K562 (cell line): Measurements from ENCODE around the gene NDOR1. TPM values are rescaled to one million over a fixed set of nuclear protein-coding genes. Genes with fewer than 3 reads are reported as not detected.
A peak's percentile ranks its signal among the peaks of the same experiment; 100 is the strongest.

ENCODE experiments used
- ATAC-seq: fragments of 200-7000 bp; cut with Tn5 transposase; 3 replicates; pipeline ENCODE4 v1.9.1; 2020; ENCODE audit warnings: moderate library complexity
- BruUV-seq: library from RNA; stranded (reverse); fragments of 400-500 nt; replicated peaks from 2 replicates; lab custom pipeline; 2021; lab: Mats Ljungman, UMichigan
- CTCF ChIA-PET: fragments of 300-600 bp; formaldehyde crosslinking; extraction: SDS; loops from one replicate; lab custom pipeline; 2021; ENCODE audit warnings: low intra/inter-chr PET ratio; lab: Yijun Ruan, JAX
- POLR2A ChIA-PET: fragments of 300-600, 350-650 bp; sonication (Branson Sonifier 250); formaldehyde crosslinking; extraction: SDS; loops from one replicate; lab custom pipeline; 2021; ENCODE audit warnings: antibody characterized with exemption, inconsistent platforms; lab: Yijun Ruan, JAX
- DNase-seq, 4 experiments: peaks; one replicate each; pipeline versions ENCODE4 v3.0.0 to v3.0.0-alpha.2; 2011 to 2018; ENCODE audit warnings: low spot score in 3 of 4, mixed read lengths in 3 of 4; ENCODE audit errors: extremely low read depth in 1 of 4
- FAIRE-seq: peaks from 2 replicates; lab custom pipeline; 2011; peaks lifted over from hg19 to GRCh38; lab: Jason Lieb, UNC
- H2AFZ ChIP-seq: 2 replicates; pipeline ENCODE4 v1.6.0; 2011; ENCODE audit warnings: low read depth, low read length, control low read depth, inconsistent platforms
- H3K27ac ChIP-seq: fragments of 200-600 bp; 3 replicates; pipeline ENCODE4 v1.8.0; 2011; ENCODE audit warnings: low read depth, mild to moderate bottlenecking, control low read depth, inconsistent platforms, low read length, moderate library complexity, mixed read lengths; ENCODE audit errors: extremely low read depth
- H3K27me3 ChIP-seq, 2 experiments: fragments of 300-600 bp in 1 of 2; 2 replicates in 1 of 2; 3 replicates in 1 of 2; pipeline versions ENCODE4 v1.6.0 to v1.8.0; 2011; ENCODE audit warnings: inconsistent platforms in 2 of 2, low read length in 2 of 2, mild to moderate bottlenecking in 1 of 2, mixed read lengths in 1 of 2, moderate library complexity in 1 of 2; ENCODE audit not compliant: control insufficient read depth in 2 of 2, insufficient read depth in 2 of 2
- H3K36me3 ChIP-seq: fragments of 300-600 bp; 3 replicates; pipeline ENCODE4 v1.8.0; 2011; ENCODE audit warnings: mild to moderate bottlenecking, low read length, inconsistent platforms; ENCODE audit not compliant: control insufficient read depth, insufficient read depth
- H3K4me1 ChIP-seq, 2 experiments: fragments of 200-600 bp in 1 of 2; replicated peaks in 1 of 2; 2 replicates in 1 of 2; 3 replicates in 1 of 2; pipeline versions ENCODE4 v1.5.1 to v1.8.0; 2011; ENCODE audit warnings: inconsistent platforms in 2 of 2, low read length in 2 of 2, mild to moderate bottlenecking in 1 of 2, mixed read lengths in 1 of 2, moderate library complexity in 1 of 2; ENCODE audit not compliant: control insufficient read depth in 2 of 2, insufficient read depth in 2 of 2
- H3K4me2 ChIP-seq: 2 replicates; pipeline ENCODE4 v1.6.1; 2011; ENCODE audit warnings: low read length, control low read depth, inconsistent platforms, mixed read lengths; ENCODE audit not compliant: insufficient read depth
- H3K4me3 ChIP-seq: fragments of 200-600 bp; sonication (generic), shearing (Covaris generic); 2 replicates; pipeline ENCODE4 v1.5.1; 2016; ENCODE audit warnings: control low read depth, inconsistent platforms
- H3K79me2 ChIP-seq: fragments of 200-600 bp; 3 replicates; pipeline ENCODE4 v1.8.0; 2011; ENCODE audit warnings: low read length, inconsistent platforms; ENCODE audit not compliant: control insufficient read depth, insufficient read depth
- H3K9ac ChIP-seq, 2 experiments: 2 replicates each; pipeline versions ENCODE4 v1.6.0 to v1.6.1; 2011; ENCODE audit warnings: low read depth in 2 of 2, low read length in 2 of 2, control low read depth in 1 of 2, inconsistent platforms in 1 of 2, mild to moderate bottlenecking in 1 of 2, mixed read lengths in 1 of 2; ENCODE audit not compliant: insufficient read depth in 1 of 2
- H3K9me1 ChIP-seq: one replicate; pipeline ENCODE4 v1.6.0; 2011; ENCODE audit warnings: inconsistent platforms, mild to moderate bottlenecking, low read length, moderate library complexity; ENCODE audit not compliant: control insufficient read depth, insufficient read depth
- H3K9me3 ChIP-seq: replicated peaks from 2 replicates; pipeline ENCODE4 v1.5.1; 2011; ENCODE audit warnings: low read depth, low read length, inconsistent platforms; ENCODE audit not compliant: control insufficient read depth, insufficient read depth
- H4K20me1 ChIP-seq: replicated peaks from 2 replicates; pipeline ENCODE4 v1.6.1; 2011; ENCODE audit warnings: low read length, inconsistent platforms, mixed read lengths; ENCODE audit not compliant: control insufficient read depth, insufficient read depth
- CTBP1 ChIP-seq: fragments of 450-650 bp; IDR thresholded peaks from 2 replicates; pipeline ENCODE4 v1.6.1; 2016; ENCODE audit warnings: borderline replicate concordance
- POLR2G ChIP-seq: fragments of 200-400 bp; formaldehyde crosslinking; IDR thresholded peaks from 2 replicates; pipeline ENCODE4 v1.6.1; 2017; ENCODE audit warnings: low read depth, mild to moderate bottlenecking, antibody characterized with exemption, low read length, moderate library complexity
- RBFOX2 ChIP-seq: fragments of 200-400 bp; formaldehyde crosslinking; IDR thresholded peaks from 2 replicates; pipeline ENCODE4 v1.6.1; 2017; ENCODE audit warnings: low read depth, mild to moderate bottlenecking, low read length, moderate library complexity
- SAP30 ChIP-seq: fragments of 200-600 bp; sonication (generic); IDR thresholded peaks from 2 replicates; pipeline ENCODE4 v1.6.1; 2012; ENCODE audit warnings: borderline replicate concordance, low read depth, mild to moderate bottlenecking, moderate library complexity, low read length, control low read depth, inconsistent platforms; ENCODE audit not compliant: insufficient read depth, poor library complexity, severe bottlenecking
- SIN3B ChIP-seq: fragments of 450-650 bp; IDR thresholded peaks from 2 replicates; pipeline ENCODE4 v1.6.1; 2017; ENCODE audit warnings: low read depth, mild to moderate bottlenecking, moderate library complexity
- SP1 ChIP-seq: sonication (generic); formaldehyde crosslinking; IDR thresholded peaks from 2 replicates; pipeline ENCODE4 v1.8.1; 2022; ENCODE audit warnings: mild to moderate bottlenecking, missing genetic modification reagents
- ZBTB1 ChIP-seq: sonication (generic); formaldehyde crosslinking; IDR thresholded peaks from 2 replicates; pipeline ENCODE4 v1.8.1; 2023; ENCODE audit warnings: missing genetic modification reagents, low read depth, mild to moderate bottlenecking, borderline replicate concordance
- WGBS: fragments of 100-300 bp; shearing (Covaris generic); methylation state at CpG from one replicate; pipeline ENCODE4 v1.1.6; 2016; ENCODE audit warnings: low coverage, mixed read lengths; ENCODE audit not compliant: insufficient coverage; ENCODE audit errors: missing lambda C conversion rate; 5-methylcytosine and 5-hydroxymethylcytosine counted together
- in situ Hi-C: fragments of 300-500 bp; cut with MboI; formaldehyde crosslinking; loops from 4 replicates; pipeline ENCODE4 v1.15.0; 2018; ENCODE audit warnings: inconsistent platforms, mixed read lengths
- intact Hi-C: fragments of 100-400 bp; cut with micrococcal nuclease; formaldehyde crosslinking; loops from 2 replicates; pipeline ENCODE4 v1.14.2; 2022
- polyA plus RNA-seq, 8 experiments: library from polyadenylated mRNA; depleted of rRNA in 4 of 8; stranded (reverse) in 5 of 8; unstranded in 3 of 8; fragments of >200 nt; fragmentation: Nextera tagmentation in 2 of 8; fragmentation: Illumina TruSeq in 1 of 8; extraction: Ambion mirVana in 2 of 8; extraction: Trizol in 1 of 8; gene quantifications; 2 replicates each; pipeline versions ENCODE4 v1.2.1 to v1.2.3, GENCODE V29; 2011 to 2014; ENCODE audit warnings: inconsistent platforms in 1 of 8, missing spikeins in 1 of 8
- total RNA-seq, 7 experiments: library from RNA; depleted of rRNA in 6 of 7; stranded (reverse); fragments of >200 nt in 6 of 7; fragmentation: Illumina TruSeq in 2 of 7; extraction: Trizol in 2 of 7; gene quantifications; 2 replicates each; pipeline versions ENCODE4 v1.2.1 to v1.2.3, GENCODE V29; 2011 to 2021; ENCODE audit warnings: low replicate concordance in 1 of 7
- TF ChIP-seq, protein P1 (sequence below): fragments of 450-650 bp; IDR thresholded peaks from 2 replicates; pipeline ENCODE4 v1.6.1; 2016; ENCODE audit warnings: mild to moderate bottlenecking, moderate library complexity

The NDOR1 gene
- total and polyA plus RNA-seq, 9 of the 15 experiments (the other 6 are each of a cell fraction or from before 2014, with no cell fraction given), result 0.06 to 36.9 (median 6.9) TPM

DNA sequence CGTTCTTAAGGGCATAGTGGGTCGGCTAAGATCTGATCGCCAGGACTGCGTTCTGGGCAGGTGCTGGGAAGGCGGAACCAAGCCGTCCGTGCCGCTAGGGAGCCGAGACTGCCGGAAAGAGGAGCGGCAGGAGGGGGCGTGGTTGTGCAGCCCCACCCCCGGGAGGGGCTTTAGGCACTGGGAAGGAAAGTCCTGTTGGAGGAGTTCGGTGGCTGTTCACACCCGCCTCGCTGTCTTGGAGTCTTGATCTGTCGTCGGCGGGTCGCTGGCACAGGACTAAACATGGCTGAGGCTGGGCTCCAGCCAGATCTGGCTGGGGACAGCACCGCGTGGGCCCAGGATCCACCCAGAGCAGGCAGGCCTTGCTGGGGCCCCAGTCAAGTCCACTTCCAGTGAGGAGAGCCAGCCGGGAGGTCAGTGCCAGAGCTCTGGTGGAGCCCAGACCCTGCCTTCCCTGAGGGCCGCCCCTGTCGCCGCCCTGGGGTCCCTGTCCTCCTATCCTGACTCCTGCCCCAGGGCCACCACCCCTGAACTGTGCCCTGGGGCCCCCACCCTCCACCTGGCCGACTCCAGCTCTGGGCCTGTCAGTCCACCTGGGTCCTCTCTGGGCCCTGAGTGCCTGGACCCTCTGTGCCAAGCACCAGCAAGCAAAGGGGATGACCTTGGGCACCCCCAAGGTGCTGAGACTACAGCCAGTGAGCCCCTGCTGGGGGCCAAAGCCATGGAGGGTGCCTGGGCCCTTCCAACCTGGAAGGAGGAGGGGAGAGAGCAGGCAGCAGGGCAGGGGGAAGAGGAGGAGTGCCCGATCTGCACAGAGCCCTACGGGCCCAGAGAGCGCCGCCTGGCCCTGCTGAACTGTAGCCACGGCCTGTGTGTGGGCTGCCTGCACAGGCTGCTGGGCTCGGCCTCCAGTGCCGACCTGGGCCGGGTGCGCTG is 12.0 kb downstream of the NDOR1 start:
- Histone ChIP-seq H3K4me3 (peak overlapping the region; percentile 40), H3K4me1 (peaks cover 28 to 88% of the 10 kb centered on the region in 2 experiments), H3K27me3 (no peaks in the 10 kb centered on the region), H3K4me2 (peak overlapping the region; percentile 82), H3K27ac (peak overlapping the region; percentile 72), H3K9me3 (no peaks in the 10 kb centered on the region), H3K79me2 (peaks cover 18% of the 10 kb centered on the region; the same call in 2 of the 3 replicates), H3K36me3 (peaks cover 35% of the 10 kb centered on the region; the same call in 2 of the 3 replicates), H3K9me1 (no peaks in the 10 kb centered on the region), H2AFZ (peak overlapping the region; percentile 35; the same call in 1 of the 2 replicates), H4K20me1 (no peaks in the 10 kb centered on the region), H3K9ac (peak overlapping the region; percentile 76 to 92)
- BruUV-seq, result TSS peak; percentile 37
- DNase-seq (peak; percentile 84 to 92 (median 88)), FAIRE-seq (peak; percentile 98), ATAC-seq (peak; percentile 88)
- ChIA-PET CTCF (no interaction called here), POLR2A (interaction anchor here (0.5 to 2.1 kb wide), 9 partner anchors 8 to 90 kb away, joined by 3 to 13 read pairs (median 4); no protein-coding TSS in a partner anchor)
- intact Hi-C loops, result loop anchor here (2.0 kb wide), 1 partner anchor 17 kb away; the partner anchor contains the start of gene TPRN
- in situ Hi-C loops, result no loop called here
- 15% methylated on average over 30 of the region's 36 CpGs for WGBS
- TF ChIP-seq SIN3B (peak; percentile 36; the same call in 1 of the 2 replicates), ZBTB1 (no peak), POLR2G (peak; percentile 82), CTBP1 (peak; percentile 58; the same call in 1 of the 2 replicates), RBFOX2 (peak; percentile 74), SAP30 (peak; percentile 32), SP1 (CRISPR knock-in tag) (peak; percentile 69)
- TF ChIP-seq, protein P1, sequence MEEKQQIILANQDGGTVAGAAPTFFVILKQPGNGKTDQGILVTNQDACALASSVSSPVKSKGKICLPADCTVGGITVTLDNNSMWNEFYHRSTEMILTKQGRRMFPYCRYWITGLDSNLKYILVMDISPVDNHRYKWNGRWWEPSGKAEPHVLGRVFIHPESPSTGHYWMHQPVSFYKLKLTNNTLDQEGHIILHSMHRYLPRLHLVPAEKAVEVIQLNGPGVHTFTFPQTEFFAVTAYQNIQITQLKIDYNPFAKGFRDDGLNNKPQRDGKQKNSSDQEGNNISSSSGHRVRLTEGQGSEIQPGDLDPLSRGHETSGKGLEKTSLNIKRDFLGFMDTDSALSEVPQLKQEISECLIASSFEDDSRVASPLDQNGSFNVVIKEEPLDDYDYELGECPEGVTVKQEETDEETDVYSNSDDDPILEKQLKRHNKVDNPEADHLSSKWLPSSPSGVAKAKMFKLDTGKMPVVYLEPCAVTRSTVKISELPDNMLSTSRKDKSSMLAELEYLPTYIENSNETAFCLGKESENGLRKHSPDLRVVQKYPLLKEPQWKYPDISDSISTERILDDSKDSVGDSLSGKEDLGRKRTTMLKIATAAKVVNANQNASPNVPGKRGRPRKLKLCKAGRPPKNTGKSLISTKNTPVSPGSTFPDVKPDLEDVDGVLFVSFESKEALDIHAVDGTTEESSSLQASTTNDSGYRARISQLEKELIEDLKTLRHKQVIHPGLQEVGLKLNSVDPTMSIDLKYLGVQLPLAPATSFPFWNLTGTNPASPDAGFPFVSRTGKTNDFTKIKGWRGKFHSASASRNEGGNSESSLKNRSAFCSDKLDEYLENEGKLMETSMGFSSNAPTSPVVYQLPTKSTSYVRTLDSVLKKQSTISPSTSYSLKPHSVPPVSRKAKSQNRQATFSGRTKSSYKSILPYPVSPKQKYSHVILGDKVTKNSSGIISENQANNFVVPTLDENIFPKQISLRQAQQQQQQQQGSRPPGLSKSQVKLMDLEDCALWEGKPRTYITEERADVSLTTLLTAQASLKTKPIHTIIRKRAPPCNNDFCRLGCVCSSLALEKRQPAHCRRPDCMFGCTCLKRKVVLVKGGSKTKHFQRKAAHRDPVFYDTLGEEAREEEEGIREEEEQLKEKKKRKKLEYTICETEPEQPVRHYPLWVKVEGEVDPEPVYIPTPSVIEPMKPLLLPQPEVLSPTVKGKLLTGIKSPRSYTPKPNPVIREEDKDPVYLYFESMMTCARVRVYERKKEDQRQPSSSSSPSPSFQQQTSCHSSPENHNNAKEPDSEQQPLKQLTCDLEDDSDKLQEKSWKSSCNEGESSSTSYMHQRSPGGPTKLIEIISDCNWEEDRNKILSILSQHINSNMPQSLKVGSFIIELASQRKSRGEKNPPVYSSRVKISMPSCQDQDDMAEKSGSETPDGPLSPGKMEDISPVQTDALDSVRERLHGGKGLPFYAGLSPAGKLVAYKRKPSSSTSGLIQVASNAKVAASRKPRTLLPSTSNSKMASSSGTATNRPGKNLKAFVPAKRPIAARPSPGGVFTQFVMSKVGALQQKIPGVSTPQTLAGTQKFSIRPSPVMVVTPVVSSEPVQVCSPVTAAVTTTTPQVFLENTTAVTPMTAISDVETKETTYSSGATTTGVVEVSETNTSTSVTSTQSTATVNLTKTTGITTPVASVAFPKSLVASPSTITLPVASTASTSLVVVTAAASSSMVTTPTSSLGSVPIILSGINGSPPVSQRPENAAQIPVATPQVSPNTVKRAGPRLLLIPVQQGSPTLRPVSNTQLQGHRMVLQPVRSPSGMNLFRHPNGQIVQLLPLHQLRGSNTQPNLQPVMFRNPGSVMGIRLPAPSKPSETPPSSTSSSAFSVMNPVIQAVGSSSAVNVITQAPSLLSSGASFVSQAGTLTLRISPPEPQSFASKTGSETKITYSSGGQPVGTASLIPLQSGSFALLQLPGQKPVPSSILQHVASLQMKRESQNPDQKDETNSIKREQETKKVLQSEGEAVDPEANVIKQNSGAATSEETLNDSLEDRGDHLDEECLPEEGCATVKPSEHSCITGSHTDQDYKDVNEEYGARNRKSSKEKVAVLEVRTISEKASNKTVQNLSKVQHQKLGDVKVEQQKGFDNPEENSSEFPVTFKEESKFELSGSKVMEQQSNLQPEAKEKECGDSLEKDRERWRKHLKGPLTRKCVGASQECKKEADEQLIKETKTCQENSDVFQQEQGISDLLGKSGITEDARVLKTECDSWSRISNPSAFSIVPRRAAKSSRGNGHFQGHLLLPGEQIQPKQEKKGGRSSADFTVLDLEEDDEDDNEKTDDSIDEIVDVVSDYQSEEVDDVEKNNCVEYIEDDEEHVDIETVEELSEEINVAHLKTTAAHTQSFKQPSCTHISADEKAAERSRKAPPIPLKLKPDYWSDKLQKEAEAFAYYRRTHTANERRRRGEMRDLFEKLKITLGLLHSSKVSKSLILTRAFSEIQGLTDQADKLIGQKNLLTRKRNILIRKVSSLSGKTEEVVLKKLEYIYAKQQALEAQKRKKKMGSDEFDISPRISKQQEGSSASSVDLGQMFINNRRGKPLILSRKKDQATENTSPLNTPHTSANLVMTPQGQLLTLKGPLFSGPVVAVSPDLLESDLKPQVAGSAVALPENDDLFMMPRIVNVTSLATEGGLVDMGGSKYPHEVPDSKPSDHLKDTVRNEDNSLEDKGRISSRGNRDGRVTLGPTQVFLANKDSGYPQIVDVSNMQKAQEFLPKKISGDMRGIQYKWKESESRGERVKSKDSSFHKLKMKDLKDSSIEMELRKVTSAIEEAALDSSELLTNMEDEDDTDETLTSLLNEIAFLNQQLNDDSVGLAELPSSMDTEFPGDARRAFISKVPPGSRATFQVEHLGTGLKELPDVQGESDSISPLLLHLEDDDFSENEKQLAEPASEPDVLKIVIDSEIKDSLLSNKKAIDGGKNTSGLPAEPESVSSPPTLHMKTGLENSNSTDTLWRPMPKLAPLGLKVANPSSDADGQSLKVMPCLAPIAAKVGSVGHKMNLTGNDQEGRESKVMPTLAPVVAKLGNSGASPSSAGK, result peak; percentile 44
